ENCODE results near the gene USP35. TPM values are rescaled to one million over a fixed set of nuclear protein-coding genes. Genes with fewer than 3 reads are reported as not detected.
A peak's percentile ranks its signal among the peaks of the same experiment; 100 is the strongest.

The USP35 gene
- polyA plus RNA-seq (ENCODE audit: insufficient read length in 12 of 12), result 1 to 10 TPM in 11 of 12 donors, not detected in 1; 3.3 to 5.1 (median 4.5) TPM
- long read RNA-seq, donor 1, result 0 reads
- long read RNA-seq, donor 2, result 0 reads
- long read RNA-seq, donor 3, result 0 reads
- long read RNA-seq, donor 4, result 0 reads
- long read RNA-seq, donor 5, result 0 reads
- long read RNA-seq, donor 6, result 0 reads
- long read RNA-seq, donor 7, partial matches to known transcripts, result 0 of 1 reads
- long read RNA-seq, donor 7, other reads (novel, unspliced or antisense), result 0 of 1 reads
- long read RNA-seq, donor 8, result 0 reads
- long read RNA-seq, donor 9, result 0 reads
- long read RNA-seq, donor 10, result 0 reads
- long read RNA-seq, donor 11, result 0 reads

GRCh38 chr11:78188286-78189173 is at the start of gene USP35, which contains the start of gene KCTD21:
TSS of gene USP35 (plus strand) at chr11:78188919. CDS start at chr11:78196246, 7,327 bp downstream.
TSS of gene KCTD21 (minus strand) at chr11:78188626. CDS start at chr11:78174554, 14,072 bp downstream.
- DNase-seq, result peak; percentile 98

GRCh38 chr11:78139422-78140391 is 49.0 kb upstream of the USP35 start, which contains the start of gene ALG8:
TSS of gene ALG8 (minus strand) at chr11:78139626. CDS start at chr11:78139588, 38 bp downstream.
- DNase-seq, result peak; percentile 97

- DNase-seq, result no peak
These were observed 48.2 kb upstream of the USP35 start for GRCh38 chr11:78140392-78141077.

- DNase-seq, result no peak
These were observed 43.2 kb upstream of the USP35 start for GRCh38 chr11:78145511-78146025.

- no peak for DNase-seq
These were observed 40.9 kb upstream of the USP35 start for GRCh38 chr11:78147807-78148206.

- no peak for DNase-seq
These were observed 39.1 kb upstream of the USP35 start for GRCh38 chr11:78149646-78150045.

GRCh38 chr11:78150346-78150745 is 38.4 kb upstream of the USP35 start:
- no peak for DNase-seq

GRCh38 chr11:78150754-78151153 is 38.0 kb upstream of the USP35 start:
- no peak for DNase-seq

GRCh38 chr11:78151804-78152203 is 36.9 kb upstream of the USP35 start:
- no peak for DNase-seq

- DNase-seq, result no peak
These were observed 32.4 kb upstream of the USP35 start for GRCh38 chr11:78156127-78156844.

- DNase-seq, result no peak
These were observed 29.6 kb upstream of the USP35 start for GRCh38 chr11:78158987-78159652.

GRCh38 chr11:78160557-78160956 is 28.2 kb upstream of the USP35 start:
- no peak for DNase-seq

GRCh38 chr11:78161346-78161745 is 27.4 kb upstream of the USP35 start:
- DNase-seq, result no peak

GRCh38 chr11:78161962-78162371 is 26.8 kb upstream of the USP35 start:
- no peak for DNase-seq

GRCh38 chr11:78163828-78164227 is 24.9 kb upstream of the USP35 start:
- no peak for DNase-seq

GRCh38 chr11:78164471-78164870 is 24.2 kb upstream of the USP35 start:
- DNase-seq, result no peak

- DNase-seq, result no peak
These were observed 21.8 kb upstream of the USP35 start for GRCh38 chr11:78166855-78167469.

- DNase-seq, result peak; percentile 43
These were observed 19.9 kb upstream of the USP35 start for GRCh38 chr11:78168539-78169477.

Measured in muscle of arm (tissue), 14 donors.